A673 (cell line): ENCODE results near the gene CDIP1. TPM values are rescaled to one million over a fixed set of nuclear protein-coding genes. Genes with fewer than 3 reads are reported as not detected.

Experiments used
- BruUV-seq: library from RNA; stranded (reverse); fragments of 400-500 nt; replicated peaks from 2 replicates; lab custom pipeline; 2021; lab: Mats Ljungman, UMichigan
- CTCF ChIA-PET: fragments of 300-600 bp; sonication (Branson Sonifier 250); formaldehyde crosslinking; loops from one replicate; lab custom pipeline; 2022; ENCODE audit warnings: antibody characterized with exemption; lab: Charles Lee
- POLR2A ChIA-PET: fragments of 300-600 bp; sonication (Branson Sonifier 250); formaldehyde crosslinking; loops from one replicate; lab custom pipeline; 2022; ENCODE audit warnings: antibody characterized with exemption; ENCODE audit not compliant: low non-redundant PET; lab: Charles Lee
- DNase-seq: peaks from one replicate; pipeline ENCODE4 v3.0.0-alpha.2; 2015; ENCODE audit warnings: low spot score
- H3K27ac ChIP-seq: fragments of 200-600 bp; sonication (generic); 2 replicates; pipeline ENCODE4 v1.5.1; 2016; ENCODE audit warnings: mixed run types, low read depth, mild to moderate bottlenecking, mixed read lengths, antibody characterized with exemption, low read length; ENCODE audit not compliant: poor library complexity, severe bottlenecking
- H3K27me3 ChIP-seq: fragments of 200-600 bp; sonication (generic); replicated peaks from 2 replicates; pipeline ENCODE4 v1.6.1; 2017; ENCODE audit warnings: mixed run types, low read depth, mild to moderate bottlenecking, mixed read lengths, antibody characterized with exemption, low read length; ENCODE audit not compliant: insufficient read depth, poor library complexity
- H3K36me3 ChIP-seq: fragments of 200-600 bp; sonication (generic); 2 replicates; pipeline ENCODE4 v1.6.1; 2016; ENCODE audit warnings: mixed run types, mild to moderate bottlenecking, mixed read lengths, antibody characterized with exemption, low read length; ENCODE audit not compliant: insufficient read depth, poor library complexity, severe bottlenecking
- H3K4me1 ChIP-seq: fragments of 200-600 bp; sonication (generic); 2 replicates; pipeline ENCODE4 v1.6.1; 2017; ENCODE audit warnings: mixed run types, mild to moderate bottlenecking, mixed read lengths, antibody characterized with exemption, low read length; ENCODE audit not compliant: insufficient read depth, poor library complexity, severe bottlenecking
- H3K4me3 ChIP-seq: fragments of 200-600 bp; sonication (generic); 2 replicates; pipeline ENCODE4 v1.5.1; 2016; ENCODE audit warnings: low read depth, mixed run types, mild to moderate bottlenecking, mixed read lengths, low read length; ENCODE audit not compliant: poor library complexity, severe bottlenecking
- H3K9me3 ChIP-seq: fragments of 200-600 bp; sonication (generic); 2 replicates; pipeline ENCODE4 v1.6.1; 2016; ENCODE audit warnings: mixed run types, low read depth, mild to moderate bottlenecking, mixed read lengths, antibody characterized with exemption, low read length; ENCODE audit not compliant: poor library complexity, severe bottlenecking
- EZH2 ChIP-seq: fragments of 200-600 bp; sonication (generic); IDR thresholded peaks from 2 replicates; pipeline ENCODE4 v1.6.1; 2017; ENCODE audit warnings: borderline replicate concordance, low read depth, mild to moderate bottlenecking, mixed read lengths, antibody characterized with exemption, low read length; ENCODE audit not compliant: poor library complexity, severe bottlenecking
- intact Hi-C: fragments of 100-400 bp; cut with micrococcal nuclease; formaldehyde crosslinking; loops from one replicate; pipeline ENCODE4 v1.10.0; 2022; ENCODE audit not compliant: unreplicated experiment
- total RNA-seq: library from RNA; stranded (reverse); gene quantifications from 2 replicates; pipeline ENCODE4 v1.2.3, GENCODE V29; 2021
- TF ChIP-seq, protein P1 (sequence below): fragments of 300-800, 200-600 bp; sonication (generic); conservative IDR thresholded peaks from 2 replicates; pipeline ENCODE4 v1.5.1; 2017; ENCODE audit warnings: low read depth, mild to moderate bottlenecking, antibody characterized with exemption, low read length, moderate library complexity, mixed read lengths

The CDIP1 gene
- total RNA-seq, 1 experiment from 2014 or later = 12.8 TPM

DNA sequence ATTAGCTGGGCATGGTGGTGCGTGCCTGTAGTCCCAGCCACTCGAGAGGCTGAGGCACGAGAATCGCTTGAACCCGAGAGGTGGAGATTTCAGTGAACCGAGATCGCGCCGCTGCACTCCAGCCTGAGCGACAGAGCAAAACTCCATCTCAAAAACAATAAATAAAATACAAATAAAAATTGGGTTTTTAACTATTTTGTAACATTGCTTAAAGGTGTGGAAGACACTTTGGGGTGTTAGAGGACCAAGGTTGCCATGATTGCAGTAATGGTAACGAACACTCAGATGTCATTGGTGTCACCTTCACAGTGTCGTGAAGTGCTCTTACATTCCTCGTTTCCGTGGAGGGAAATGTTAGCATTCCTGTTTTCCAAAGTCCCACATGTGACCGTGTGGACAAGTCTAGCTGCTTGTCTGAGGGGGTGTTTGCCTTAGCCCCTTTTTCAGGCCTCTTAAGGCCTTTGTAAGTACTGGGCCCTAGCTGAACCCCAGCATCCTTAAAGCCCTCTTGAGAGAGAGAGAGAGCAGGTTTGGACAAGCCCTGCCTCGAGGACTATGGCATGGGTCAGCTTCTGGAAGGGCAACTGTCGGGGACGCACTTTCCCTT, 26.2 kb upstream of the CDIP1 start:
- no peak overlapping the region for H3K27ac ChIP-seq
- H3K36me3 ChIP-seq = no peaks in the 10 kb centered on the region
- H3K4me3 ChIP-seq = no peak overlapping the region
- ChIA-PET POLR2A (no interaction called here), CTCF (no interaction called here)
- TF ChIP-seq, protein P1, sequence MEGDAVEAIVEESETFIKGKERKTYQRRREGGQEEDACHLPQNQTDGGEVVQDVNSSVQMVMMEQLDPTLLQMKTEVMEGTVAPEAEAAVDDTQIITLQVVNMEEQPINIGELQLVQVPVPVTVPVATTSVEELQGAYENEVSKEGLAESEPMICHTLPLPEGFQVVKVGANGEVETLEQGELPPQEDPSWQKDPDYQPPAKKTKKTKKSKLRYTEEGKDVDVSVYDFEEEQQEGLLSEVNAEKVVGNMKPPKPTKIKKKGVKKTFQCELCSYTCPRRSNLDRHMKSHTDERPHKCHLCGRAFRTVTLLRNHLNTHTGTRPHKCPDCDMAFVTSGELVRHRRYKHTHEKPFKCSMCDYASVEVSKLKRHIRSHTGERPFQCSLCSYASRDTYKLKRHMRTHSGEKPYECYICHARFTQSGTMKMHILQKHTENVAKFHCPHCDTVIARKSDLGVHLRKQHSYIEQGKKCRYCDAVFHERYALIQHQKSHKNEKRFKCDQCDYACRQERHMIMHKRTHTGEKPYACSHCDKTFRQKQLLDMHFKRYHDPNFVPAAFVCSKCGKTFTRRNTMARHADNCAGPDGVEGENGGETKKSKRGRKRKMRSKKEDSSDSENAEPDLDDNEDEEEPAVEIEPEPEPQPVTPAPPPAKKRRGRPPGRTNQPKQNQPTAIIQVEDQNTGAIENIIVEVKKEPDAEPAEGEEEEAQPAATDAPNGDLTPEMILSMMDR = no peak
- no peak for TF ChIP-seq EZH2
- H3K27me3 ChIP-seq = no peaks in the 10 kb centered on the region
- DNase-seq = no peak
- intact Hi-C loops = no loop called here
- BruUV-seq = no TSS peak
- no peaks in the 10 kb centered on the region for H3K9me3 ChIP-seq
- no peaks in the 10 kb centered on the region for H3K4me1 ChIP-seq

DNA sequence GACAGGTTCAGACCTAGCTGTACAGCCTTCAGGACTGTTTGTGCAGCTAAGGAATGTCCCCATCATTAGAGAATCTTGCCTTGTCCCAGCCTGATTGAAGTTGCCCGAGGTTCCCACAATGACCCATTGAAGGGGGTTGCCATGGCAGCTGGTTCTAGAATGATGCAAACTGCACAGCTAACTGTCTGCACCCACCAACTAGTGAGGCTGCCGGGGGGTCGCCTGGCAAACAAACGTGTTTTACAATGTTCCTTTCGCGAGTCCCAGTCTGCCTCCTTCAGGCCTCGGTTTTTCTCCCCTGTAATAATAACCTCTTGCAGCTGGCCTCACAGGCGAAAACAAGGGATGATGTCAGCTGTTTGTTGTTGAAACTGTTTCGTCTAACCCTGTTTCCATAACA, 23.0 kb upstream of the CDIP1 start:
- no TSS peak for BruUV-seq
- Histone ChIP-seq H3K27ac (no peak overlapping the region), H3K27me3 (no peaks in the 10 kb centered on the region), H3K36me3 (no peaks in the 10 kb centered on the region), H3K9me3 (no peaks in the 10 kb centered on the region), H3K4me1 (no peaks in the 10 kb centered on the region), H3K4me3 (no peak overlapping the region)
- CTCF ChIA-PET = no interaction called here
- intact Hi-C loops = no loop called here
- DNase-seq = no peak
- POLR2A ChIA-PET = no interaction called here
- TF ChIP-seq EZH2 = no peak
- TF ChIP-seq, protein P1 = no peak

DNA sequence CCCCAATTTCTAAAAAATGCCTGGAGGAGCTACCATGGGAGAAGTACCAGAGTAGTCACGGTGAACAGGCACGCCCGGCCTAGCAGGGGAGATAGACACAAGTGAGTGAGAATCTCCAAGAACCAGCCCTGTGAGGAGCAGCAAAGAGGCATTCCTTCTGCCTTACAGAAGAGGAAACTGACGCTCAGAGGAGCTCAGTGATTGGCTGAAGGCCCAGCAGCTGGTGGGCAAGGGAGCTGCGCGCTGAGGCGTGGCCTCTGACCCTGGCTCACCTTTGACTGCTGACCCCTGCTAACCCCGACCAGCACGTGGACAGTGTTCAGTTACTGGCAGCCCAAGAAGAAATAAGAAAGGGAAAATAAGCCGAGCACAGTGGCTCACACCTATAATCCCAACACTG, 19.4 kb upstream of the CDIP1 start:
- Histone ChIP-seq H3K27me3 (peaks cover 1% of the 10 kb centered on the region), H3K4me1 (no peaks in the 10 kb centered on the region), H3K9me3 (no peaks in the 10 kb centered on the region), H3K27ac (no peak overlapping the region), H3K36me3 (no peaks in the 10 kb centered on the region), H3K4me3 (no peak overlapping the region)
- CTCF ChIA-PET = interaction anchor here (1.0 kb wide), 1 partner anchor 9 kb away, joined by 3 read pairs; no protein-coding TSS in a partner anchor
- intact Hi-C loops = no loop called here
- TF ChIP-seq, protein P1 = no peak
- no TSS peak for BruUV-seq
- POLR2A ChIA-PET = no interaction called here
- no peak for DNase-seq
